Measurements from ENCODE around the gene WDR59.

- TF ChIP-seq CTCF (conservative IDR thresholded peaks at IDR 0.05; ENCODE audit: low read depth, low read length), result no peak
- TF ChIP-seq BHLHE40 (IDR thresholded peaks at IDR 0.05; ENCODE audit: low read depth, low read length), result no peak
- TF ChIP-seq FOS (IDR thresholded peaks at IDR 0.05; ENCODE audit: low read depth, low read length), result no peak
- TF ChIP-seq CHD1 (IDR thresholded peaks at IDR 0.05; ENCODE audit: low read depth, low read length), result no peak
- TF ChIP-seq CEBPB (IDR thresholded peaks at IDR 0.05; ENCODE audit: low read depth, low read length), result no peak
- TF ChIP-seq POLR2A (IDR thresholded peaks at IDR 0.05; ENCODE audit: low read depth, low read length), result no peak
- no peak for TF ChIP-seq SMC3 (IDR thresholded peaks at IDR 0.05; ENCODE audit: low read depth, low read length)
- TF ChIP-seq, protein P1, sequence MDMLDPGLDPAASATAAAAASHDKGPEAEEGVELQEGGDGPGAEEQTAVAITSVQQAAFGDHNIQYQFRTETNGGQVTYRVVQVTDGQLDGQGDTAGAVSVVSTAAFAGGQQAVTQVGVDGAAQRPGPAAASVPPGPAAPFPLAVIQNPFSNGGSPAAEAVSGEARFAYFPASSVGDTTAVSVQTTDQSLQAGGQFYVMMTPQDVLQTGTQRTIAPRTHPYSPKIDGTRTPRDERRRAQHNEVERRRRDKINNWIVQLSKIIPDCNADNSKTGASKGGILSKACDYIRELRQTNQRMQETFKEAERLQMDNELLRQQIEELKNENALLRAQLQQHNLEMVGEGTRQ (IDR thresholded peaks at IDR 0.05; ENCODE audit: low read depth, low read length), result no peak
- TF ChIP-seq RAD21 (IDR thresholded peaks at IDR 0.05; ENCODE audit: low read length), result no peak
- TF ChIP-seq RCOR1 (IDR thresholded peaks at IDR 0.05; ENCODE audit: insufficient replicate concordance, low read length), result no peak
- no peak for TF ChIP-seq RFX5 (IDR thresholded peaks at IDR 0.05; ENCODE audit: low read depth, low read length)
- no peak for TF ChIP-seq MXI1 (IDR thresholded peaks at IDR 0.05; ENCODE audit: borderline replicate concordance, low read depth, low read length)
These were observed 29.4 kb upstream of the WDR59 start for GRCh38 chr16:75014318-75014717.

All from IMR-90 (cell line).